HUES6 (cell line): Measurements from ENCODE around the gene GRN.
A peak's percentile ranks its signal among the peaks of the same experiment; 100 is the strongest.
"Not testable (repeated sequence)": the region's sequence is repeated elsewhere in the genome, so short reads cannot be mapped to it uniquely, and the experiment has no call there.

Source experiments
- H3K27ac ChIP-seq: 2 replicates; pipeline ENCODE4 v1.7.0; 2013; ENCODE audit warnings: low read depth, mild to moderate bottlenecking, low read length, inconsistent platforms
- H3K27me3 ChIP-seq: 2 replicates; pipeline ENCODE4 v1.6.1; 2013; ENCODE audit warnings: low read length; ENCODE audit not compliant: control insufficient read depth, insufficient read depth
- H3K36me3 ChIP-seq: 2 replicates; pipeline ENCODE4 v1.6.1; 2013; ENCODE audit warnings: low read length; ENCODE audit not compliant: control insufficient read depth, insufficient read depth
- H3K4me1 ChIP-seq: 2 replicates; pipeline ENCODE4 v1.6.1; 2013; ENCODE audit warnings: low read length; ENCODE audit not compliant: control insufficient read depth, insufficient read depth
- H3K4me3 ChIP-seq: 2 replicates; pipeline ENCODE4 v1.5.1; 2013; ENCODE audit warnings: low read depth, low read length
- H3K9ac ChIP-seq: one replicate; pipeline ENCODE4 v1.6.1; 2013; ENCODE audit warnings: mild to moderate bottlenecking, low read length
- H3K9me3 ChIP-seq: 2 replicates; pipeline ENCODE4 v1.6.1; 2013; ENCODE audit warnings: low read depth, low read length; ENCODE audit not compliant: control insufficient read depth, insufficient read depth

Gene GRN

DNA sequence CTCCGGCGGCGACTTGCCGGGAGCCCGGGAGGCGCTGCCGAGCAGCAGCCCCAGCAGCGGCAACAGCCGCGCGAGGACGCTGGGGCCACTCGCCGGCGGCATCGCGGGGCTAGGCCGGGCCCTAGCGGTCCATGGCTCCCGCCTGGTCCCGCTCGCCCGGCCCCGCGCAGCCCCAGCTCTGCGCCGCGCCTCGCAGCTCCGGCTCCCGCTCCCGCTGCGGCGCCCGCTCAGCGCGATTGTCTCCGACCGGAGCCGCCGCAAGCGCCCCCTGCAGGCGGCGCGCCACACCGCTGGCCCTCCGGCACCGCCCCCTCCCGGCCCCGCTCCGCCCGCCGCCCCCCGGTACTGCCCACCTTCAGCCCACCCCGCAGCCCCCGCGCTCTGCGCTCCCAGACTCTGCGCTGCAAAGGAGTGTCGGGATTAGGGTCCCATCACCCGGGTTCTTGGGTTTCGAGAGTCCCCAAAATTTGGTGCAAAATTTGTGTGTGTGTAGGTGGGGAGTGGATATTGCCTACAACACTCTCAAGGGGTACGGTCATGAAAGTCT is 18.6 kb downstream of the GRN start, which contains the start of gene FAM171A2:
TSS of gene FAM171A2 (minus strand) at position 241 of the 547 bp plus-strand sequence. CDS start at position 102, 139 bp downstream.
- Histone ChIP-seq H3K9ac (peak within 1 kb of the TSS; percentile 74), H3K9me3 (no peaks in the 10 kb centered on the region), H3K27me3 (peaks cover 19% of the 10 kb centered on the region), H3K4me1 (peaks cover 20% of the 10 kb centered on the region), H3K27ac (no peak within 1 kb of the TSS), H3K4me3 (peak within 1 kb of the TSS; percentile 82), H3K36me3 (0 out of 2 replicates have a peak, but pooled peaks cover 4% of the 10 kb centered on the region)

DNA sequence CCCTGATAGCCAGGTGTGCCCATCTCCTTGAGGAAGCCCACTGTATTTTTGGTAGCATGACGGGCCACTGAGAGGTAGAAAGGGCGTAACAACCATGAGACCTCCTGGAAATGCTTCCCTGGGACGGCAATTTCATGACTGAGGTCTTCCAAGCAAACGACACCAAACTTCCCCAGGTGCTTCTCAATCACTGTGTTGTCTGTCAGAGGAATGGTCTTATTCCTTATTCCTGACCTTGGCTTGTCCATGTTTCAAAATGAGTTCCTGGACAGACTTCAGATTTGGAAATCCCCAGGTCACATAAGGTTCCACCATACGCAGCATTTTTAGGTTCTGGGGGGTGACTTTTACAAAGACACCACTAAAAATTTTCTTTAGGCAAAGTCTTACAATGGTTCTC is 19.9 kb downstream of the GRN start:
- H3K4me1 ChIP-seq = peaks cover 20% of the 10 kb centered on the region

DNA sequence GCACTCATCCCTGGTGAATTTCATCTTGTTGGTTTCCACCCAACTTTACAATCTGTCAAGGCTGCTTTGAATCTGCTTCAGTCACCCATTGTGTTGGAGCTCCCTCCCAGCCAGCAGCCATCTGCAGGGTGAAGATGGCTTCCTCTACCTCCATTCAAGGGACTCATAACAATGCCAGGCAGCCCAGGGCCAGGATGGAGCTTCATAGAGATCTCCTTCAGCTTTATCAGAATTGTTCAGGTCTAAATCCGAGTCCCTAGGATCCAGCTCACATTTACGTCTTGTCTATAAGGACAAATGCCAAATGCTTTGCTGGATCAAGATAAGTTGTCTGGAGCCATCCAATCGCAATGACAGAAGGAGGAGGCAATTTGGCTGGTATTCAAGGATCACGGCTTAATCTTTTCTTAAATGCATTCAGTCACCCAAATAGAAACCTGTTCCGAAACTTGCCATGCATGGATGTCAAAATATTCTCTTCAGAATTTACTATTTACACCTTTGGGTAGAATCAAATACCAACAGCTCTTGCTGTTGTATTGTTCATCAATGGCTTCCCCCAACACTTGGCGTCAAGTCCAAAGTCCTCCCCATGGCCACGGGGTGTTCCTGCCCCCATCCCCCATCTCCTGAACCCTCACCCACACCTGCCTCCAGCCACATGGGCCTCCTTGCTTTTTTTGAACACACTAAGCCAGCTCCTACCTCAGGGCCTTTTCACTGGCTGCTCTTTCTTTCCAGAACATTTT is 22.3 kb downstream of the GRN start:
- H3K9me3 ChIP-seq = no peaks in the 10 kb centered on the region
- H3K4me1 ChIP-seq = peaks cover under 1% of the 10 kb centered on the region; the same call in 1 of the 2 replicates
- H3K27me3 ChIP-seq = peaks cover 19% of the 10 kb centered on the region
- H3K4me3 ChIP-seq = no peak overlapping the region
- H3K27ac ChIP-seq = no peak overlapping the region
- no peak overlapping the region for H3K9ac ChIP-seq
- H3K36me3 ChIP-seq = no peaks in the 10 kb centered on the region

More for the DNA sequence above, 19.9 kb downstream of the GRN start:
- H3K4me3 ChIP-seq, H3K9ac ChIP-seq, H3K27ac ChIP-seq, H3K36me3 ChIP-seq, H3K9me3 ChIP-seq: not testable (repeated sequence)
- peaks cover 19% of the 10 kb centered on the region for H3K27me3 ChIP-seq

DNA sequence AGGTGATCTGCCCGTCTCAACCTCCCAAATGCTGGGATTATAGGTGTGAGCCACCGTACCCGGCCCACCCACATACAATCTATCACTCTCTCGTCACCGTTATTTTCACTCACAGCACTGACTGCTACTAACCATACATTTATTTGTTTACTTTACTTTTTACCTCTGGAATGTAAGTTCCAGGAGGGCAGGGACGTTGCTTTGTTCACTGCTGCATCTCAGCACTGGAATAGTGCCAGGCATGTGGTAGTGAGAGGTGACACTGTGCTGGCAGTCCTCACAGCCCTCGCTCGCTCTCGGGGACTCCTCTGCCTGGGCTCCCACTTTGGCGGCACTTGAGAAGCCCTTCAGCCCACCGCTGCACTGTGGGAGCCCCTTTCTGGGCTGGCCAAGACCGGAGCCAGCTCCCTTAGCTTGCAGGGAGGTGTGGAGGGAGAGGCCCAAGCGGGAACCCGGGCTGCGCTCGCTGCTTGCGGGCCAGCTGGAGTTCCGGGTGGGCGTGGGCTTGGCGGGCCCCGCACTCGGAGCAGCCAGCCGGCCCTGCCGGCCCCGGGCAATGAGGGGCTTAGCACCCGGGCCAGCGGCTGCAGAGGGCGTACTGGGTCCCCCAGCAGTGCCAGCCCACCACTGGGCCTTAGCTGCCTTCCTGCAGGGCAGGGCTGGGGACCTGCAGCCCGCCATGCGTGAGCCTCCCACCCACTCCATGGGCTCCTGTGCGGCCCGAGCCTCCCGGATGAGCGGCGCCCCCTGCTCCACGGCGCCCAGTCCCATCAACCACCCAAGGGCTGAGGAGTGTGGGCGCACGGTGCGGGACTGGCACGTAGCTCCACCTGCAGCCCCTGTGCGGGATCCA is 23.5 kb downstream of the GRN start:
- H3K9me3 ChIP-seq = not testable (repeated sequence)
- peaks cover 19% of the 10 kb centered on the region for H3K27me3 ChIP-seq

DNA sequence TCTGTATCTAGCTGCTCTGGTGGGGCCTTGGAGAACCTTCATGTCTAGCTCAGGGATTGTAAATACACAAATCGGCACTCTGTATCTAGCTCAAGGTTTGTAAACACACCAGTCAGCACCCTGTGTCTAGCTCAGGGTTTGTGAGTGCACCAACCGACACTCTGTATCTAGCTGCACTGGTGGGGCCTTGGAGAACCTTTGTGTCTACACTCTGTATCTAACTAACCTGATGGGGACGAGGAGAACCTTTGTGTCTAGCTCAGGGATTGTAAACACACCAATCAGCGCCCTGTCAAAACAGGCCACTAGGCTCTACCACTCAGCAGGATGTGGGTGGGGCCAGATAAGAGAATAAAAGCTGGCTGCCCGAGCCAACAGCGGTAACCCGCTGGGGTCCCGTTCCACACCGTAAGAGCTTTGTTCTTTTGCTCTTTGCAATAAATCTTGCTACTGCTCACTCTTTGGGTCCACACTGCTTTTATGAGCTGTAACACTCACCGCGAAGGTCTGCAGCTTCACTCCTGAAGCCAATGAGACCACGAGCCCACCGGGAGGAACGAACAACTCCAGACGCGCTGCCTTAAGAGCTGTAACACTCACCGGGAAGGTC is 24.4 kb downstream of the GRN start:
- not testable (repeated sequence) for H3K4me1 ChIP-seq, H3K9me3 ChIP-seq, H3K27ac ChIP-seq, H3K4me3 ChIP-seq, H3K9ac ChIP-seq, H3K36me3 ChIP-seq
- peaks cover 19% of the 10 kb centered on the region for H3K27me3 ChIP-seq

More for the DNA sequence above, 23.5 kb downstream of the GRN start:
- H3K36me3 ChIP-seq, H3K4me3 ChIP-seq, H3K27ac ChIP-seq, H3K4me1 ChIP-seq, H3K9ac ChIP-seq: not testable (repeated sequence)

DNA sequence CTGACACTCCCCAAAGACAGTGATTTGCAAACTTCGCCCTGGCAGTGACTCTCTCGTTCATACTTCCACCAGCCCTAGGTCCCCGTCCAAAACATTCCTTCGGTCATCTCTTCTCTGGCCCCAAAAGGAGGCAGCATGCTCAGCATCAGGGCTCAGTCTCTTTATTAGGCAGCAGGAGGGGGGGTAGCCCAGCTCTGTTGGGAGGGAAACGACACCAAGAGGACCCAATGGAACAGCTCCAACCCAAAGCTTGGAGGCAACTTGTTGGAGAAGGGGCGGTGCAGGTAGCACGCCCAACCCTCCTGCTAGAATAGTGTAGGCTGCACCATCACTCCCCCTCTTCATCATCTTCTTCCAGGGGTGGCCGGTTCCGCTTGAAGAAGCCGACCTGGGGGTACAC is 26.9 kb downstream of the GRN start:
- Histone ChIP-seq H3K4me3 (no peak overlapping the region), H3K27ac (no peak overlapping the region), H3K9ac (no peak overlapping the region), H3K27me3 (no peaks in the 10 kb centered on the region), H3K36me3 (no peaks in the 10 kb centered on the region), H3K9me3 (no peaks in the 10 kb centered on the region), H3K4me1 (peaks cover 17% of the 10 kb centered on the region)

DNA sequence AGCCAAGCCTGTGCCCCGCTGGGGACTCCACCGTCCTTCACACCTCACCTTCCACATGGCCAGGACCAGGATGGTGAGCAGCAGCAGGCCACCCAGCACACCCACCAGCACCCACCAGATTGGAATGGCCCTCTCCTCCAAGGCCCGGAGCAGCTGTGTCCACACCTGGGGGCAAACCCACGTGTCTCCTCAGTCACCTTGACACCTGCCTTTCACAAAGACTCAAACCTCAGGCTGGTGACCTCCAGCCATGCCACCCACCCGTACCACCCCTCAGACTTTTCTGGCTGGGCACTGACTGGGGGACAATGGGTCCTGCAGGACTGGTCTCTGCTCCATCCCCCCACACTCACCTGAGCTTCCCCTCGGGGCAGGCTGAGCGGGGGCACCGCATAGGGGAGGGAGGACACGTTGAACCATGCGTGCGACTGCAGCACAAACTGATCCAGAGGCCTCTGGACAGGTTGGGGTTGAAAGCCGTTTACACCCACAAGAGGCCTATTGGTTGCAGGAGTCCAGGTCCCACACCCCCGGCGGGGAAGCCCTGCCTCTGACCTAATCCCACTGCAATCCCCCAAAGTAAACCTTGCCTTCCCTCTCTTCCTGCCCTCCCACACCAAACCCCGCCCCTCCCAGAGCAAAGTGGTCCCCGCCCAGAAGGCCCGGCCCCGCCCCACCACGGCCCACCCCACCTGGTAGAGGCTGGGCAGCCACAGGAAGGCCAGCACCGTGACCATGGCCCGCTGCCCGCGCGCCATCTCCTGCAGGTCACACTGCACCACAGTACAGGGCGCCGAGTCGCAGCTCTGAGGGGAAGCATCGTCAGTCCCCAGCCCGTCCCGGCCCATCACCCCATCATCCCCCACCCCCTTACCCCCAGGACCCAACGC is 29.4 kb downstream of the GRN start:
- no peaks in the 10 kb centered on the region for H3K36me3 ChIP-seq
- no peaks in the 10 kb centered on the region for H3K9me3 ChIP-seq
- H3K27me3 ChIP-seq = no peaks in the 10 kb centered on the region
- no peak overlapping the region for H3K27ac ChIP-seq
- peaks cover 17% of the 10 kb centered on the region for H3K4me1 ChIP-seq
- peak overlapping the region; percentile 35 for H3K4me3 ChIP-seq
- no peak overlapping the region for H3K9ac ChIP-seq

DNA sequence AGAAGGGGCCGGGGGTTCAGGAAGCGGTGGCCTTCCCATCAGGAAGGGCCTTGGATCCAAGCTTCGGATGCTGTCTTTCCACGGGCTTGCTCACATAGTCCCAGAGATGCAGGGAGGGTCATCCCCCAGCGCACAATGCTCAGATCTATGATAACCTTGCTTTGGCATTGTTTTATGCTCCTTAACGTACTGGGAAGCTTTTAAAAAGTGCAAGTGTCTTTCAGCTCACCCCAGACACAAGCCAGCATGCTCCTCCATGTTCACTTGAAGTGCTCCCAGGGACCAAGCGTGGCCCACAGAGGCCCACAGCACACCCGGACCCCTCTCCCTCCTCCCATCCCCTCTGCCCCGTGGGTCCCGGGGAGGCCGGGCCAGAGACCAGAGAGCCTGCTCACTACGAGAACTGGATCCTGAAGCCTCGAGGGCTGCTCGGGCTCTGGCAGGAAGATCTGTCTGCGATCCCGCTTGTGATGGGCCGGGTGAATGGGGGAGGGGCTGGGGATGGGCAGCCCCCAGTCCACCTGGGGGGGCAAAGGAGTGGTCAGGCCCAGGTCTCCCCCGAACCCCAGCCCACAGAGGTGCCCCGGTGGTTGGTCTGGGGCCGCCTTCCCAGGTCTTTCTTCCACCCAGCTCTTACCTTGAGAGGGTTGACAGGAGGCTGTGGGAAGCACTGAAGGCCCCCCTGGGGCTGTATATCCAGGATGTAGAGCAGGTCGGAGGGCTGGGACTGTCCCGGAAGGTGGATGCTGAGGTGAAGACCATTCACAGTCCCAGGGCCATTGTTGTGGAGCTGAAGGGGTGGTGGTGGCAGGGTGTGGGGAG is 30.3 kb downstream of the GRN start:
- no peak overlapping the region for H3K9ac ChIP-seq
- peaks cover 17% of the 10 kb centered on the region for H3K4me1 ChIP-seq
- H3K27ac ChIP-seq = no peak overlapping the region
- no peaks in the 10 kb centered on the region for H3K27me3 ChIP-seq
- 0 out of 2 replicates have a peak overlapping the region, but pooled peaks have one; percentile 4 for H3K4me3 ChIP-seq
- no peaks in the 10 kb centered on the region for H3K36me3 ChIP-seq
- H3K9me3 ChIP-seq = no peaks in the 10 kb centered on the region

DNA sequence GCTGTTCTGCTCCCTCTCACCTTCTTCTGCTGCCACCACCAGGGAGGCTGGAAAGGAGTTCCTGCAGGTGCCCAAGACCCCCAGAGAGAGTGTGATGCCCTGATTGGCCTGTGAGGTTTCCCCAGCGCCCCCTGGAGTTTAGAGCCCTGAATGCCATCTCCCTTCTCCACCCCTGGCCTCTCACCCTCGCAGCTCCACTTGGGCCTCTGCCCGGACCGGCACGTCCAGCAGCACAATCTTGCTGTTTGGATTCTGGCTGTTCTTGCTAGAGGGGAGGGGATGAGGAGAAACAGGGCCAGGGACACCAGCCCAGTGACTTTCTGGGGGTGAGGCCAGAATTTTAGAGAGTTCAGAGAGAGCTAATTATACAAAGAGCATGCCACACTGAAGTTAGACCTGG is 31.0 kb downstream of the GRN start:
- Histone ChIP-seq H3K27me3 (no peaks in the 10 kb centered on the region), H3K4me1 (peaks cover 17% of the 10 kb centered on the region), H3K27ac (no peak overlapping the region), H3K9ac (no peak overlapping the region), H3K4me3 (no peak overlapping the region), H3K9me3 (no peaks in the 10 kb centered on the region), H3K36me3 (no peaks in the 10 kb centered on the region)
